A673 (cell line): Measurements from ENCODE around the gene ECEL1. TPM values are rescaled to one million over a fixed set of nuclear protein-coding genes. Genes with fewer than 3 reads are reported as not detected.
"Not testable (repeated sequence)": the region's sequence is repeated elsewhere in the genome, so short reads cannot be mapped to it uniquely, and the experiment has no call there.

Source experiments
- BruUV-seq: library from RNA; stranded (reverse); fragments of 400-500 nt; replicated peaks from 2 replicates; lab custom pipeline; 2021; lab: Mats Ljungman, UMichigan
- CTCF ChIA-PET: fragments of 300-600 bp; sonication (Branson Sonifier 250); formaldehyde crosslinking; loops from one replicate; lab custom pipeline; 2022; ENCODE audit warnings: antibody characterized with exemption; lab: Charles Lee
- POLR2A ChIA-PET: fragments of 300-600 bp; sonication (Branson Sonifier 250); formaldehyde crosslinking; loops from one replicate; lab custom pipeline; 2022; ENCODE audit warnings: antibody characterized with exemption; ENCODE audit not compliant: low non-redundant PET; lab: Charles Lee
- DNase-seq: peaks from one replicate; pipeline ENCODE4 v3.0.0-alpha.2; 2015; ENCODE audit warnings: low spot score
- H3K27ac ChIP-seq: fragments of 200-600 bp; sonication (generic); 2 replicates; pipeline ENCODE4 v1.5.1; 2016; ENCODE audit warnings: mixed run types, low read depth, mild to moderate bottlenecking, mixed read lengths, antibody characterized with exemption, low read length; ENCODE audit not compliant: poor library complexity, severe bottlenecking
- H3K27me3 ChIP-seq: fragments of 200-600 bp; sonication (generic); replicated peaks from 2 replicates; pipeline ENCODE4 v1.6.1; 2017; ENCODE audit warnings: mixed run types, low read depth, mild to moderate bottlenecking, mixed read lengths, antibody characterized with exemption, low read length; ENCODE audit not compliant: insufficient read depth, poor library complexity
- H3K36me3 ChIP-seq: fragments of 200-600 bp; sonication (generic); 2 replicates; pipeline ENCODE4 v1.6.1; 2016; ENCODE audit warnings: mixed run types, mild to moderate bottlenecking, mixed read lengths, antibody characterized with exemption, low read length; ENCODE audit not compliant: insufficient read depth, poor library complexity, severe bottlenecking
- H3K4me1 ChIP-seq: fragments of 200-600 bp; sonication (generic); 2 replicates; pipeline ENCODE4 v1.6.1; 2017; ENCODE audit warnings: mixed run types, mild to moderate bottlenecking, mixed read lengths, antibody characterized with exemption, low read length; ENCODE audit not compliant: insufficient read depth, poor library complexity, severe bottlenecking
- H3K4me3 ChIP-seq: fragments of 200-600 bp; sonication (generic); 2 replicates; pipeline ENCODE4 v1.5.1; 2016; ENCODE audit warnings: low read depth, mixed run types, mild to moderate bottlenecking, mixed read lengths, low read length; ENCODE audit not compliant: poor library complexity, severe bottlenecking
- H3K9me3 ChIP-seq: fragments of 200-600 bp; sonication (generic); 2 replicates; pipeline ENCODE4 v1.6.1; 2016; ENCODE audit warnings: mixed run types, low read depth, mild to moderate bottlenecking, mixed read lengths, antibody characterized with exemption, low read length; ENCODE audit not compliant: poor library complexity, severe bottlenecking
- CTCF ChIP-seq: fragments of 300-800, 200-600 bp; sonication (generic); conservative IDR thresholded peaks from 2 replicates; pipeline ENCODE4 v1.5.1; 2017; ENCODE audit warnings: low read depth, mild to moderate bottlenecking, antibody characterized with exemption, low read length, moderate library complexity, mixed read lengths
- EZH2 ChIP-seq: fragments of 200-600 bp; sonication (generic); IDR thresholded peaks from 2 replicates; pipeline ENCODE4 v1.6.1; 2017; ENCODE audit warnings: borderline replicate concordance, low read depth, mild to moderate bottlenecking, mixed read lengths, antibody characterized with exemption, low read length; ENCODE audit not compliant: poor library complexity, severe bottlenecking
- intact Hi-C: fragments of 100-400 bp; cut with micrococcal nuclease; formaldehyde crosslinking; loops from one replicate; pipeline ENCODE4 v1.10.0; 2022; ENCODE audit not compliant: unreplicated experiment
- total RNA-seq: library from RNA; stranded (reverse); gene quantifications from 2 replicates; pipeline ENCODE4 v1.2.3, GENCODE V29; 2021

The ECEL1 gene
- total RNA-seq, 1 experiment from 2014 or later: 0.19 TPM

DNA sequence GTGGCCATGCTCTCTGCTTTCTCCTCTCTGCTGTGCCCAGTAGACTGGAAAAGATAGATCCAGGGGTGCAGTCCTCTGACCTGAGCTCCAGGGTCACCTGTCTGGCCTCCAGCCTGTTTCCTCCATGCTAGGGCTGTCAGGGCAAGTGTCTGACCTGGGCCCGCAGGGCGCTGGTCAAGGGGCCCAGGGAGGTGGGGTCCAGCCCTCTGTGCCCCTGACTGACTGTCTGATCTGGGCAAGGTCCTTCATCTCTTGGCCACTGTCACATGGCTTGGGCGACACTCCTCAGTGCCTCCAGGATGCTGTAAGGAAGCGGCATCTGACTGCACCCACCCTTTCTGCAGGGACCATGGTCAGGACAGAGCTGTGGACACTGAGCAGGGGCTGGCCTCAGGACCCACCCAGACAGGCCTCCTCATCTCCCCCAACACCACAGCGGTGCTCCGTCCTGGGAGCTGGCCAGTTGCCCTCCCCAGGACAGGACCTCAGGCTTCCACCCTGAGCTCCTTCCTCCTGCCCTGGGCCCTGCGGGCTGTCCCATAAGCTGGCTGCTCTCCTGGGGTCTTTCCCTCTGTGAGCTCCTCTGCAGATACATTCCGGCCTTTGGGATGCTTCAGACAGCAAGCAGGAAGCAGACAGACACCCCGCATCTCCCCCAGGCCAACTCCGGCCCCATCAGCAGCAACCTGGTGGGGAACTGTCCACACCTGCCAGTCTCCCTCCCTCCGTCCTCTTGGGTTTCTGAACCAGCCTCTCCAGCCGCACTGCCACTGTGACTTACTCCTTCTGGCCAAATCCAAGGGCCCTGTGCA lies 52.9 kb downstream of the ECEL1 start:
- no peaks in the 10 kb centered on the region for H3K27me3 ChIP-seq
- no peak for TF ChIP-seq CTCF
- TF ChIP-seq EZH2: no peak
- no TSS peak for BruUV-seq
- no peaks in the 10 kb centered on the region for H3K4me1 ChIP-seq
- H3K4me3 ChIP-seq: no peak overlapping the region
- POLR2A ChIA-PET: no interaction called here
- no peaks in the 10 kb centered on the region for H3K9me3 ChIP-seq
- H3K27ac ChIP-seq: no peak overlapping the region
- intact Hi-C loops: no loop called here
- CTCF ChIA-PET: no interaction called here
- H3K36me3 ChIP-seq: no peaks in the 10 kb centered on the region
- DNase-seq: no peak

- no peak overlapping the region for H3K4me3 ChIP-seq
- ChIA-PET CTCF (no interaction called here), POLR2A (no interaction called here)
- no peak overlapping the region for H3K27ac ChIP-seq
- no peaks in the 10 kb centered on the region for H3K27me3 ChIP-seq
- DNase-seq: no peak
- H3K4me1 ChIP-seq: no peaks in the 10 kb centered on the region
- intact Hi-C loops: no loop called here
- TF ChIP-seq EZH2: no peak
- no peak for TF ChIP-seq CTCF
- BruUV-seq: no TSS peak
- no peaks in the 10 kb centered on the region for H3K36me3 ChIP-seq
- H3K9me3 ChIP-seq: no peaks in the 10 kb centered on the region
These were observed 53.5 kb downstream of the ECEL1 start for GRCh38 chr2:232434091-232434490.

- H3K9me3 ChIP-seq, CTCF ChIA-PET, H3K4me3 ChIP-seq, intact Hi-C loops, DNase-seq, BruUV-seq, H3K4me1 ChIP-seq, H3K36me3 ChIP-seq, H3K27me3 ChIP-seq, POLR2A ChIA-PET, H3K27ac ChIP-seq: not testable (repeated sequence)
These were observed 54.0 kb downstream of the ECEL1 start for GRCh38 chr2:232433622-232434021.

DNA sequence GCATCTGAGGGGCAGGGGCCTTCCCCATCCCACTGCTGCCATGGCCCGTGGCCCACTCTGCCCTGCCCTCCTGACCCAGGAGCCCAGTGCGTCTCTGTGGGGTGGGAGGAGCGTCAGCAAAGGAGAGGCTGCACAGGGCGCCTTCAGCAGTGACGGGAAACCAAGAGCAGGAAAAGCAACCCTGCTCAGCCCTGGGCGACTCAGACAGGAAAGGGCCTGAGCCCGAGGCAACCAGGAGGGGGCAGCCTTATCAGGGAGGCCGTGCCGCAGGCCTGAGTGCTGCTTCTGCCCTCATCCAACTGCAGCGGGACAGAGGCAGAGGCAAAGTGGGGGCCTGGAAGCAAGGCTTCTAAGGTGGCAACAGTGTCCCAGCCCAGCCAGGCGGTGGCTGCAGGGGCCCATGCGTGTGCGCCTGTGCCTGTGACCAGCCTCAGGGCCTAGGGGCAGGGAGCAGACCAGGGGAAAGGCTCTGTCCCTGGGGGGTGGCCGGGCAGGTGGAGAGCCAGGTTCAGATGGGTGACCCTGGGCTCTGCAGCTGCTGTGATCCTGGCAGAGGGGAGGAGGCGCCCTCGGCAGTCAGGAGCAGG lies 54.9 kb downstream of the ECEL1 start:
- no peak for DNase-seq
- Histone ChIP-seq H3K27me3 (peaks cover 3% of the 10 kb centered on the region), H3K9me3 (no peaks in the 10 kb centered on the region), H3K4me1 (no peaks in the 10 kb centered on the region), H3K4me3 (no peak overlapping the region), H3K27ac (no peak overlapping the region), H3K36me3 (no peaks in the 10 kb centered on the region)
- CTCF ChIA-PET: no interaction called here
- no TSS peak for BruUV-seq
- intact Hi-C loops: no loop called here
- TF ChIP-seq CTCF: no peak
- TF ChIP-seq EZH2: no peak
- POLR2A ChIA-PET: no interaction called here
